Ascending aorta (tissue), 2 donors: ENCODE results near the gene PFN3. TPM values are rescaled to one million over a fixed set of nuclear protein-coding genes. Genes with fewer than 3 reads are reported as not detected.

Source experiments
- DNase-seq, 2 donors: peaks; one replicate each; pipeline ENCODE4 v3.0.0-alpha.2; 2019; ENCODE audit warnings: low spot score in 2 of 2
- H3K27ac ChIP-seq, 2 donors: fragments of 200-600 bp; sonication (generic); one replicate each; pipeline ENCODE4 v1.5.1; 2016 to 2017; ENCODE audit warnings: mild to moderate bottlenecking in 1 of 2
- H3K27me3 ChIP-seq: fragments of 200-600 bp; sonication (generic); one replicate; pipeline ENCODE4 v1.5.1; 2017
- H3K36me3 ChIP-seq, 2 donors: fragments of 200-600 bp; sonication (generic); one replicate each; pipeline ENCODE4 v1.5.1; 2016
- H3K4me1 ChIP-seq, 2 donors: fragments of 200-600 bp; sonication (generic); one replicate each; pipeline ENCODE4 v1.5.1; 2016 to 2017; ENCODE audit warnings: mild to moderate bottlenecking in 1 of 2
- H3K4me3 ChIP-seq, 2 donors: fragments of 200-600 bp; sonication (generic); one replicate each; pipeline ENCODE4 v1.5.1; 2016 to 2017; ENCODE audit warnings: mild to moderate bottlenecking in 1 of 2
- H3K9me3 ChIP-seq, 2 donors: fragments of 200-600 bp; sonication (generic); one replicate each; pipeline ENCODE4 v1.5.1; 2016
- intact Hi-C: fragments of 100-400 bp; cut with DNase I; formaldehyde crosslinking; loops from one replicate; pipeline ENCODE4 v1.15.1; 2023
- total RNA-seq: library from RNA; depleted of rRNA; stranded (reverse); fragments of >200 nt; gene quantifications from one replicate; pipeline ENCODE4 v1.1.0, GENCODE V29; 2016
- TF ChIP-seq, protein P1 (sequence below), 3 experiments: fragments of 200-600 bp in 2 of 3; fragments of 450-650 bp in 1 of 3; sonication (generic) in 2 of 3; IDR thresholded peaks; one replicate each; pipeline ENCODE4 v1.5.1; 2016 to 2019; ENCODE audit warnings: antibody characterized with exemption in 3 of 3, mild to moderate bottlenecking in 1 of 3, moderate library complexity in 1 of 3

PFN3 gene
- total RNA-seq, 1 donor from 2014 or later: not detected

DNA sequence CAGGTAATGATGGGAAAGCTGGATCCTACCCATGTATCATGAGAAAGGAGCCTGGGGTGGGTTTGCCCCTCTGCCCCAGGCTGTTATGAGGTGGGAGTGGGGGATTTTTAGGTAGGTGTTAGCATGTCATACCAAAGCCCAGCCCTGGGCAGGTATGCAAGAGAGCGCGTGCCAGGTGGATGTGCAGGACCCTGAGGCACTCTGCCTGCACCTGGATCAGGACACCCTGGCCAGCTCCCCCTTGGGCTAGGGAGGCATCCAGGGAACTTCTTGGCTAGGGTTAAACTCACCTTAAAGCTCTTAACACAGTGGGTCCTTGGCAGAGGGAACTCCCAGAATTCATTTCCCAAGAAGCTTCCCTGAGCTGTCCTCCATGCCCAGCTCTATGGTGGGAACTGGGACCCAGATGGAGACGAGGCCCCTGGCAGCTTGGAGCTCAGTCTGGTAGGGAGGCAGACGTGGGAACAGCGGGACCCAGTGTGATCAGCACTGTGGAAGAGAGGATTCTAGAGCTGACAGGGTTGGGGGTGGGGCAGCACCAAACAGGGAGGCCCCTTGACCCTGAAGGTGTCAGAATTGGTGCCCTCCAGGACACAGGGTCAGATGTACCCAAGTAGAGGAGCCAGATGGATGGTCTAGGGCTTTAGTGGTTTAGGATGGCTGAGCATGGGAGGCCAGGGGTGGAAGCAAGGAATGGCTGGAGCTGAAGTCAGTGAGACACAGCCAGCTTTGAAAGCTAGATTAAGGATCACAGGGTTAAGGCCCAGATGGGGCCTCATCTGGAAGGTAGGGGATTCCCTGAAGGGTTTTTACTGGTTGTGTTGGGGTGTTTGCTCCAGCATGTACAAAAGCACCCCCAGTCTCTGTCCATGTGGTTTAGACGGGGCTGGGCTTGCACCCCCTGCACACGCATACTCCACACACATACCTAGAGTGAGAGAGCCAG, 43.9 kb upstream of the PFN3 start:
- no peak for DNase-seq
- H3K27me3 ChIP-seq: no peaks in the 10 kb centered on the region

DNA sequence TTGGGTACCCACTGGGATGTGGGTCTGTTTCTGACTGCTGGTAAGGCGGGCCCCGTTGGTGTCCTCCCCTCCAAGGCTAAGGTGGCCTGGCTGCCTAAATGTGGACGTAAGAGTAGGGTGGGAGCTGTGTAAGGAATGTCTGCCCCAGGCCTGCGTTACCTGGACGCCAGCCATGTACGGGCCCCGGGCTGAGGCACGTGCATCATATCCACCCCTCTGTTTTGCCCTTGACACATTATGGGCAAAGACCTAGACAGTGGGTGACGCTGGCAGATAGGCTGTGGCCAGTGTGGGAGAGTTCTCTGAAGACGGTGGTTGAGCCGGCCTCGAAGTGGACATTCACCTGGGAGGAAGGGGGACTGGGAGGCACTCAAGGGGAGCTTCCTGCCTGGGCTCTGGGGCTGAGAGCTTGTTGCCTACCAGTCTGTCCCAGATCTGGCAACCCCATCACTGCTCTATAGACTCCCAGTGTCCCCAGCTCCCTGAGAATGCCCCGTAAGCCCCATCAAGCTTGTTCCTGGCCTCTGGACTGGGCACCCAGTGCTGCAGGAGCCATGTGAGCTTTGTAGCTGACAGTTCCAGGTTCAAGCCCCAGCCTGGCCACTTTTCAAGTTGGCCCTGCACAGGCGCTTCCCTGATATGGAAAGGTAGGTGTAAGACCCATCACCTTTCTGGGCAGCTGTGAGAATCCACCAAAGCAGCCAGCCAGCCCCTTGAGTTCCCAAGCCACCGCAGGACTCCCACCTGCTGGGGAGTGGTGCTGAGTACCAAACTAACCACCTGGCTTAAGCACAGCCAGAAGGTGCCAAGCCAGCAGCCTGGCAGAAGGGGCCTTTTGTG, 42.9 kb upstream of the PFN3 start:
- no peak for DNase-seq
- H3K36me3 ChIP-seq: peaks cover 15 to 22% of the 10 kb centered on the region in 2 donors
- no peak overlapping the region for H3K27ac ChIP-seq
- H3K4me3 ChIP-seq: no peak overlapping the region
- no peaks in the 10 kb centered on the region for H3K9me3 ChIP-seq
- intact Hi-C loops: no loop called here
- no peaks in the 10 kb centered on the region for H3K27me3 ChIP-seq
- TF ChIP-seq, protein P1, sequence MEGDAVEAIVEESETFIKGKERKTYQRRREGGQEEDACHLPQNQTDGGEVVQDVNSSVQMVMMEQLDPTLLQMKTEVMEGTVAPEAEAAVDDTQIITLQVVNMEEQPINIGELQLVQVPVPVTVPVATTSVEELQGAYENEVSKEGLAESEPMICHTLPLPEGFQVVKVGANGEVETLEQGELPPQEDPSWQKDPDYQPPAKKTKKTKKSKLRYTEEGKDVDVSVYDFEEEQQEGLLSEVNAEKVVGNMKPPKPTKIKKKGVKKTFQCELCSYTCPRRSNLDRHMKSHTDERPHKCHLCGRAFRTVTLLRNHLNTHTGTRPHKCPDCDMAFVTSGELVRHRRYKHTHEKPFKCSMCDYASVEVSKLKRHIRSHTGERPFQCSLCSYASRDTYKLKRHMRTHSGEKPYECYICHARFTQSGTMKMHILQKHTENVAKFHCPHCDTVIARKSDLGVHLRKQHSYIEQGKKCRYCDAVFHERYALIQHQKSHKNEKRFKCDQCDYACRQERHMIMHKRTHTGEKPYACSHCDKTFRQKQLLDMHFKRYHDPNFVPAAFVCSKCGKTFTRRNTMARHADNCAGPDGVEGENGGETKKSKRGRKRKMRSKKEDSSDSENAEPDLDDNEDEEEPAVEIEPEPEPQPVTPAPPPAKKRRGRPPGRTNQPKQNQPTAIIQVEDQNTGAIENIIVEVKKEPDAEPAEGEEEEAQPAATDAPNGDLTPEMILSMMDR (IDR thresholded peaks at IDR 0.05): no peak
- H3K4me1 ChIP-seq: peaks cover 17 to 21% of the 10 kb centered on the region in 2 donors

More for the DNA sequence above, 43.9 kb upstream of the PFN3 start:
- peaks cover 17 to 24% of the 10 kb centered on the region in 2 donors for H3K4me1 ChIP-seq
- no peak overlapping the region for H3K27ac ChIP-seq
- TF ChIP-seq, protein P1 (IDR thresholded peaks at IDR 0.05): no peak
- no peaks in the 10 kb centered on the region for H3K9me3 ChIP-seq
- intact Hi-C loops: no loop called here
- H3K36me3 ChIP-seq: peaks cover 15 to 17% of the 10 kb centered on the region in 2 donors
- no peak overlapping the region for H3K4me3 ChIP-seq

GRCh38 chr5:177442066-177442826, 41.8 kb upstream of the PFN3 start:
- Histone ChIP-seq H3K4me1 (peaks cover 8 to 10% of the 10 kb centered on the region in 2 donors), H3K4me3 (no peak overlapping the region), H3K9me3 (no peaks in the 10 kb centered on the region), H3K36me3 (peaks cover 15 to 24% of the 10 kb centered on the region in 2 donors), H3K27me3 (no peaks in the 10 kb centered on the region), H3K27ac (no peak overlapping the region)
- TF ChIP-seq, protein P1 (IDR thresholded peaks at IDR 0.05): no peak
- intact Hi-C loops: no loop called here
- no peak for DNase-seq

- TF ChIP-seq, protein P1 (IDR thresholded peaks at IDR 0.05): no peak
- H3K36me3 ChIP-seq: peaks cover 25 to 28% of the 10 kb centered on the region in 2 donors
- H3K9me3 ChIP-seq: no peaks in the 10 kb centered on the region
- no peak overlapping the region for H3K4me3 ChIP-seq
- no peak for DNase-seq
- intact Hi-C loops: no loop called here
- H3K27me3 ChIP-seq: no peaks in the 10 kb centered on the region
- H3K4me1 ChIP-seq: peaks cover 3 to 5% of the 10 kb centered on the region in 2 donors
- H3K27ac ChIP-seq: no peak overlapping the region
Observed at GRCh38 chr5:177440990-177441780, 40.7 kb upstream of the PFN3 start.
